Osteoblast (primary cell): ENCODE data around the gene ANKRD44. TPM values are rescaled to one million over a fixed set of nuclear protein-coding genes. Genes with fewer than 3 reads are reported as not detected.

Source experiments
- DNase-seq: peaks from one replicate; pipeline ENCODE4 v3.0.0; 2011; ENCODE audit warnings: low spot score, mixed read lengths; ENCODE audit not compliant: insufficient read length; ENCODE audit errors: missing footprints
- H2AFZ ChIP-seq: 2 replicates; pipeline ENCODE4 v1.6.0; 2011; ENCODE audit warnings: mild to moderate bottlenecking, low read length
- H3K27ac ChIP-seq: 2 replicates; pipeline ENCODE4 v1.5.1; 2011; ENCODE audit warnings: mild to moderate bottlenecking, low read depth, low read length, moderate library complexity
- H3K27me3 ChIP-seq: 2 replicates; pipeline ENCODE4 v1.6.0; 2012; ENCODE audit warnings: mild to moderate bottlenecking, control low read depth, inconsistent platforms, low read length, moderate library complexity; ENCODE audit not compliant: insufficient read depth
- H3K36me3 ChIP-seq: 2 replicates; pipeline ENCODE4 v1.5.1; 2011; ENCODE audit warnings: mild to moderate bottlenecking, low read length, control low read depth, moderate library complexity; ENCODE audit not compliant: insufficient read depth
- H3K4me1 ChIP-seq: 2 replicates; pipeline ENCODE4 v1.5.1; 2011; ENCODE audit warnings: mild to moderate bottlenecking, low read length, control low read depth, moderate library complexity; ENCODE audit not compliant: insufficient read depth
- H3K4me2 ChIP-seq: 2 replicates; pipeline ENCODE4 v1.6.0; 2011; ENCODE audit warnings: mild to moderate bottlenecking, low read length; ENCODE audit not compliant: insufficient read depth
- H3K4me3 ChIP-seq: fragments of 200-600 bp; sonication (generic); 3 replicates; pipeline ENCODE4 v1.5.1; 2012; ENCODE audit warnings: mild to moderate bottlenecking, low read length, inconsistent platforms; ENCODE audit not compliant: insufficient read depth
- H3K79me2 ChIP-seq: 2 replicates; pipeline ENCODE4 v1.6.0; 2012; ENCODE audit warnings: mild to moderate bottlenecking, low read length, control low read depth, inconsistent platforms; ENCODE audit not compliant: insufficient read depth
- H3K9me3 ChIP-seq: 2 replicates; pipeline ENCODE4 v1.5.1; 2011; ENCODE audit warnings: low read depth, low read length, control low read depth
- H4K20me1 ChIP-seq: 2 replicates; pipeline ENCODE4 v1.6.0; 2012; ENCODE audit warnings: mild to moderate bottlenecking, low read length, control low read depth; ENCODE audit not compliant: insufficient read depth
- total RNA-seq: library from RNA; depleted of rRNA; stranded (reverse); fragments of >200 nt; gene quantifications from 2 replicates; pipeline ENCODE4 v1.2.3, GENCODE V29; 2012
- TF ChIP-seq, protein P1 (sequence below): IDR thresholded peaks from 2 replicates; pipeline ENCODE4 v1.5.1; 2011; ENCODE audit warnings: mild to moderate bottlenecking, low read depth, low read length, moderate library complexity; ENCODE audit errors: extremely low read depth

Gene ANKRD44
- total RNA-seq, 1 donor, result 44.5 TPM

GRCh38 chr2:197147942-197148341, 162.6 kb downstream of the ANKRD44 start:
- H3K79me2 ChIP-seq, result no peaks in the 10 kb centered on the region
- H3K4me2 ChIP-seq, result no peak overlapping the region
- TF ChIP-seq, protein P1, sequence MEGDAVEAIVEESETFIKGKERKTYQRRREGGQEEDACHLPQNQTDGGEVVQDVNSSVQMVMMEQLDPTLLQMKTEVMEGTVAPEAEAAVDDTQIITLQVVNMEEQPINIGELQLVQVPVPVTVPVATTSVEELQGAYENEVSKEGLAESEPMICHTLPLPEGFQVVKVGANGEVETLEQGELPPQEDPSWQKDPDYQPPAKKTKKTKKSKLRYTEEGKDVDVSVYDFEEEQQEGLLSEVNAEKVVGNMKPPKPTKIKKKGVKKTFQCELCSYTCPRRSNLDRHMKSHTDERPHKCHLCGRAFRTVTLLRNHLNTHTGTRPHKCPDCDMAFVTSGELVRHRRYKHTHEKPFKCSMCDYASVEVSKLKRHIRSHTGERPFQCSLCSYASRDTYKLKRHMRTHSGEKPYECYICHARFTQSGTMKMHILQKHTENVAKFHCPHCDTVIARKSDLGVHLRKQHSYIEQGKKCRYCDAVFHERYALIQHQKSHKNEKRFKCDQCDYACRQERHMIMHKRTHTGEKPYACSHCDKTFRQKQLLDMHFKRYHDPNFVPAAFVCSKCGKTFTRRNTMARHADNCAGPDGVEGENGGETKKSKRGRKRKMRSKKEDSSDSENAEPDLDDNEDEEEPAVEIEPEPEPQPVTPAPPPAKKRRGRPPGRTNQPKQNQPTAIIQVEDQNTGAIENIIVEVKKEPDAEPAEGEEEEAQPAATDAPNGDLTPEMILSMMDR, result no peak
- no peak overlapping the region for H3K27ac ChIP-seq
- no peak overlapping the region for H2AFZ ChIP-seq
- no peaks in the 10 kb centered on the region for H3K27me3 ChIP-seq
- no peaks in the 10 kb centered on the region for H3K9me3 ChIP-seq
- H3K4me1 ChIP-seq, result peaks cover 12% of the 10 kb centered on the region
- H3K36me3 ChIP-seq, result no peaks in the 10 kb centered on the region
- no peak for DNase-seq
- H4K20me1 ChIP-seq, result no peaks in the 10 kb centered on the region
- no peak overlapping the region for H3K4me3 ChIP-seq

GRCh38 chr2:197146995-197147394, 163.6 kb downstream of the ANKRD44 start:
- no peak for DNase-seq
- TF ChIP-seq, protein P1, result no peak
- no peaks in the 10 kb centered on the region for H4K20me1 ChIP-seq
- H3K4me3 ChIP-seq, result no peak overlapping the region
- H3K4me1 ChIP-seq, result peaks cover 3% of the 10 kb centered on the region
- no peaks in the 10 kb centered on the region for H3K27me3 ChIP-seq
- no peaks in the 10 kb centered on the region for H3K36me3 ChIP-seq
- no peak overlapping the region for H3K4me2 ChIP-seq
- no peaks in the 10 kb centered on the region for H3K9me3 ChIP-seq
- no peak overlapping the region for H3K27ac ChIP-seq
- no peak overlapping the region for H2AFZ ChIP-seq
- no peaks in the 10 kb centered on the region for H3K79me2 ChIP-seq

- Histone ChIP-seq H3K4me2 (no peak overlapping the region), H4K20me1 (no peaks in the 10 kb centered on the region), H3K79me2 (no peaks in the 10 kb centered on the region), H2AFZ (no peak overlapping the region), H3K36me3 (no peaks in the 10 kb centered on the region), H3K27ac (no peak overlapping the region), H3K27me3 (no peaks in the 10 kb centered on the region), H3K9me3 (no peaks in the 10 kb centered on the region), H3K4me3 (no peak overlapping the region), H3K4me1 (no peaks in the 10 kb centered on the region)
- TF ChIP-seq, protein P1, result no peak
- no peak for DNase-seq
Observed at GRCh38 chr2:197145471-197146056, 165.0 kb downstream of the ANKRD44 start.

- no peaks in the 10 kb centered on the region for H3K9me3 ChIP-seq
- H3K36me3 ChIP-seq, result no peaks in the 10 kb centered on the region
- H3K4me2 ChIP-seq, result no peak overlapping the region
- H3K4me3 ChIP-seq, result no peak overlapping the region
- no peaks in the 10 kb centered on the region for H3K79me2 ChIP-seq
- no peaks in the 10 kb centered on the region for H3K27me3 ChIP-seq
- H4K20me1 ChIP-seq, result no peaks in the 10 kb centered on the region
- H3K27ac ChIP-seq, result no peak overlapping the region
- H2AFZ ChIP-seq, result no peak overlapping the region
- TF ChIP-seq, protein P1, result no peak
- H3K4me1 ChIP-seq, result no peaks in the 10 kb centered on the region
- DNase-seq, result no peak
Observed at GRCh38 chr2:197144183-197144582, 166.4 kb downstream of the ANKRD44 start.
